ENCODE data around the gene PDE3A. TPM values are rescaled to one million over a fixed set of nuclear protein-coding genes. Genes with fewer than 3 reads are reported as not detected.

The PDE3A gene
- total RNA-seq, 1 donor from 2014 or later, result under 0.01 TPM

- Histone ChIP-seq H3K36me3 (ENCODE audit: control insufficient read depth, insufficient read depth, low read length) (no peaks in the 10 kb centered on the region), H3K4me3 (ENCODE audit: low read depth, low read length) (no peak overlapping the region), H3K27me3 (ENCODE audit: control insufficient read depth, insufficient read depth, low read length) (no peaks in the 10 kb centered on the region)
- DNase-seq (ENCODE audit: low read depth) (no peak), FAIRE-seq (no peak)
- TF ChIP-seq, protein P1, sequence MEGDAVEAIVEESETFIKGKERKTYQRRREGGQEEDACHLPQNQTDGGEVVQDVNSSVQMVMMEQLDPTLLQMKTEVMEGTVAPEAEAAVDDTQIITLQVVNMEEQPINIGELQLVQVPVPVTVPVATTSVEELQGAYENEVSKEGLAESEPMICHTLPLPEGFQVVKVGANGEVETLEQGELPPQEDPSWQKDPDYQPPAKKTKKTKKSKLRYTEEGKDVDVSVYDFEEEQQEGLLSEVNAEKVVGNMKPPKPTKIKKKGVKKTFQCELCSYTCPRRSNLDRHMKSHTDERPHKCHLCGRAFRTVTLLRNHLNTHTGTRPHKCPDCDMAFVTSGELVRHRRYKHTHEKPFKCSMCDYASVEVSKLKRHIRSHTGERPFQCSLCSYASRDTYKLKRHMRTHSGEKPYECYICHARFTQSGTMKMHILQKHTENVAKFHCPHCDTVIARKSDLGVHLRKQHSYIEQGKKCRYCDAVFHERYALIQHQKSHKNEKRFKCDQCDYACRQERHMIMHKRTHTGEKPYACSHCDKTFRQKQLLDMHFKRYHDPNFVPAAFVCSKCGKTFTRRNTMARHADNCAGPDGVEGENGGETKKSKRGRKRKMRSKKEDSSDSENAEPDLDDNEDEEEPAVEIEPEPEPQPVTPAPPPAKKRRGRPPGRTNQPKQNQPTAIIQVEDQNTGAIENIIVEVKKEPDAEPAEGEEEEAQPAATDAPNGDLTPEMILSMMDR (IDR thresholded peaks at IDR 0.05; ENCODE audit: insufficient read depth, low read length, severe bottlenecking), result no peak
Measured at GRCh38 chr12:20507711-20508110, 139.4 kb downstream of the PDE3A start.

GRCh38 chr12:20508359-20508758 lies 140.0 kb downstream of the PDE3A start:
- no peak for FAIRE-seq
- TF ChIP-seq, protein P1 (IDR thresholded peaks at IDR 0.05; ENCODE audit: insufficient read depth, low read length, severe bottlenecking), result no peak
- Histone ChIP-seq H3K27me3 (ENCODE audit: control insufficient read depth, insufficient read depth, low read length) (no peaks in the 10 kb centered on the region), H3K36me3 (ENCODE audit: control insufficient read depth, insufficient read depth, low read length) (no peaks in the 10 kb centered on the region), H3K4me3 (ENCODE audit: low read depth, low read length) (no peak overlapping the region)
- DNase-seq (ENCODE audit: low read depth), result no peak

DNA sequence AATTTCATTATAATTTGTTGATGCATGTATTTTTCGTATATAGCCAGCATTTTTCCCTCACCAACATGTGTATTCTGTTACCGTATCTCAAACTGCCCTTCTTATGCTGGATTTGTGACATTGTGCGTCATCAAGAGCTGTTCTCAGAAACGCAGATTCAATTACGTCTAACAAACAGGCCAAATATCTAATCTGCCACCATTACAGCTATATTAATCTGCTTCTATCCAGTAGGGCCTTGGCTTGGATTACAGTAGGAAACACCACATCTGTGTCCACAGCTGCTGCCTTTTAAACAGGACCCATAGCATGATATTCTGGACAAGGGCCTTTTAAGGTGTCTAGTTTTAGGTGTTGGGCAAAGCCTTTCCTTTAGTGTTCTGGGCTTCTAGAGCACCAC lies 140.6 kb downstream of the PDE3A start:
- DNase-seq (ENCODE audit: low read depth) (no peak), FAIRE-seq (no peak)
- Histone ChIP-seq H3K27me3 (ENCODE audit: control insufficient read depth, insufficient read depth, low read length) (no peaks in the 10 kb centered on the region), H3K36me3 (ENCODE audit: control insufficient read depth, insufficient read depth, low read length) (no peaks in the 10 kb centered on the region), H3K4me3 (ENCODE audit: low read depth, low read length) (no peak overlapping the region)
- TF ChIP-seq, protein P1 (IDR thresholded peaks at IDR 0.05; ENCODE audit: insufficient read depth, low read length, severe bottlenecking), result no peak

DNA sequence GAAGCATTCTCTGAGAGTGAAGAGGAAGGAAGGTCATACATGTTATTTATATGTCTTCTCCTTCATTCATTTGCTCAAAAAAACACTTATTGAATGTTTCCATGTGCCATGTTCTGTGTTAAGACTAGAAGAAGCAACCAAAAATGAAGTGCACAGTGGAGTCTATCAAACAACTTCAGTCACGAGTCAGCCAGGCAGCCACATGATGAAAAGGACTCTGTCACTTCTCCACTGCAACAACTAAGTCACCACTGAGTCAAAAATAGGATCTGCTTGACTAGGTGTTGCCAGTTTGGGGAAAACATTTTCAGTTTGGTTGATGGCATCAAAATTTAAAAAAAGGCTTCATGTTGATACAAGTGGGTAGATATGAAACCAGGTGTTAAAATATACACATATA lies 142.5 kb downstream of the PDE3A start:
- no peak for DNase-seq (ENCODE audit: low read depth)
- TF ChIP-seq, protein P1 (IDR thresholded peaks at IDR 0.05; ENCODE audit: insufficient read depth, low read length, severe bottlenecking), result no peak
- Histone ChIP-seq H3K4me3 (ENCODE audit: low read depth, low read length) (no peak overlapping the region), H3K27me3 (ENCODE audit: control insufficient read depth, insufficient read depth, low read length) (no peaks in the 10 kb centered on the region), H3K36me3 (ENCODE audit: control insufficient read depth, insufficient read depth, low read length) (no peaks in the 10 kb centered on the region)
- FAIRE-seq, result no peak

GRCh38 chr12:20513189-20513588 lies 144.9 kb downstream of the PDE3A start:
- FAIRE-seq (no peak), DNase-seq (ENCODE audit: low read depth) (no peak)
- TF ChIP-seq, protein P1 (IDR thresholded peaks at IDR 0.05; ENCODE audit: insufficient read depth, low read length, severe bottlenecking), result no peak
- H3K27me3 ChIP-seq (ENCODE audit: control insufficient read depth, insufficient read depth, low read length), result no peaks in the 10 kb centered on the region
- H3K36me3 ChIP-seq (ENCODE audit: control insufficient read depth, insufficient read depth, low read length), result no peaks in the 10 kb centered on the region
- H3K4me3 ChIP-seq (ENCODE audit: low read depth, low read length), result no peak overlapping the region

DNA sequence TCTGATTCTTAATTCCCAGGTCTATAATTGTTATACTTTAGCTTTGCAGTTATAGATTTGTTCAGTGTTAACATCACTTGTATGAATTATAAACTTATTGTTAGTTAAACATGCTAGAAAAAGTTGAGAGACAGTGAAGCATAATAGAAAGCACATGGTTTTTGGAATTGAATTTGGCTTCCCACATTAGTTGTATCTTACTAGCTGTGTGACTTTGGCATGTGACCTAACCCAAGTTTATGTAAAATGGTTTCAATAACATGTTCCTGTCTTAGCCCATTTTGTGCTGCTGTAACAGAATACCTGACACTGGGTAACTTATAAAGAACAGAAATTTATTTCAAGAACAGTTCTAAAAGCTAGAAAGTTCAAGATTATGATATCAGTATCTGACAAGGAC lies 146.3 kb downstream of the PDE3A start:
- TF ChIP-seq, protein P1 (IDR thresholded peaks at IDR 0.05; ENCODE audit: insufficient read depth, low read length, severe bottlenecking), result no peak
- no peaks in the 10 kb centered on the region for H3K27me3 ChIP-seq (ENCODE audit: control insufficient read depth, insufficient read depth, low read length)
- no peaks in the 10 kb centered on the region for H3K36me3 ChIP-seq (ENCODE audit: control insufficient read depth, insufficient read depth, low read length)
- FAIRE-seq (no peak), DNase-seq (ENCODE audit: low read depth) (no peak)
- H3K4me3 ChIP-seq (ENCODE audit: low read depth, low read length), result no peak overlapping the region

Measured in bronchial epithelial cell (primary cell).